AG20443 (cell line): ENCODE measurements around the gene LYVE1.

Source experiments
- DNase-seq: peaks from one replicate; pipeline ENCODE4 v3.0.0; 2012; ENCODE audit warnings: low spot score, mixed read lengths

LYVE1 gene

DNA sequence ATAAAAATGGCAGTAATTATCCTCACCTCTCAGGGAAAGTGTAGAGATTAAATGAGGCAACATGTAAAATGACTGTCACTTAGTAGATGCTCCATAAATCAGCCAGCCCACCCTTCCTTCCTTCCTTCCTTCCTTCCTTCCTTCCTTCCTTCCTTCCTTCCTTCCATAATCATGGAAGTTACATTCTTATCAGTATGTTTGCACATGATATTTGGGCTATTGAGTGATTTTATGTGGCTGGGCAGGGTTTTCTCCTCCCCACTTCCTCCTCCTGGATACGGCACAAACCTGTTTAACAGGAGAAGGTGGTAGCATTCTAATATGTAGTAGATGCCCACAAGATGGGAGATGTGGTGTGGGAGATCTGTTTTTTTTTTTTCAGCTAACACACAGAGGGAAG, 11.9 kb downstream of the LYVE1 start:
- no peak for DNase-seq

DNA sequence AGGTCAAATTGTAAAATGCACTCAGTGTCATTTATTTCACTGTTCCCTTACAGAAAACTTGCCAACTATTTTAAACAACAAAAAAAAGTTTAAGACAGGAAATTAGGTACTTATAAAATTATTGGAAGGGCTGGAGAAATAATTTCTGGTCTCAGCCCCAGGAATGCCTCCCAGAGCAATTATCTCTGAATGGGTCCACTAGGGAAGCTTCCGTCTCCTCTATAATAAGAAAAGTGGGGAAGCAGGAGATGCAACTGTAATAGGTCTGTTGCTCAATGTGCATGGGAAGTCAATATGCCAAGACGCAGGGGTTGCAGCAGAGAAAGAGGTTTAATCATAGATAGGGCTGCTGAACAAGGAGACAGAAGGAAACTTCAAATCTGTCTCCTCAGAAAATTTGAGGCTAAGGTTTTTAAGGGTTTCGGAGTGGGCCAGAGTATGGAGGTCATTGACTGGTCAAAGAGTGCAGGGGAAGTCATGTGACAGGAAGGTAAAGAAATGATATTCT, 16.6 kb downstream of the LYVE1 start:
- no peak for DNase-seq

DNA sequence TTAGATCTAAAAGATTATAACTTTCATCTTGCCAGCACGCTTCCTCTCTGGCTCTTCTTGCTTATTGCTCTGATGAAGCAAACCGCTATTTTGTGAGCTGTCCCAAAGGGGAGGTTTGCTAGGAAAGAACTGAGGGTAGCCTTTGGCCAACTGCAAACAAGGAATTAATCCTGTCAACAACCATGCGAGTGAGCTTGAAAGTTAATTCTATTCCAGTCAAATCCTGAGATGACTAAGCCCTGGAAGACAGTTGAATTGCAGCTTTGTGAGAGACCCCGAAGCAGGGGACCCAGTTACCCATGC, 17.2 kb downstream of the LYVE1 start:
- no peak for DNase-seq

DNA sequence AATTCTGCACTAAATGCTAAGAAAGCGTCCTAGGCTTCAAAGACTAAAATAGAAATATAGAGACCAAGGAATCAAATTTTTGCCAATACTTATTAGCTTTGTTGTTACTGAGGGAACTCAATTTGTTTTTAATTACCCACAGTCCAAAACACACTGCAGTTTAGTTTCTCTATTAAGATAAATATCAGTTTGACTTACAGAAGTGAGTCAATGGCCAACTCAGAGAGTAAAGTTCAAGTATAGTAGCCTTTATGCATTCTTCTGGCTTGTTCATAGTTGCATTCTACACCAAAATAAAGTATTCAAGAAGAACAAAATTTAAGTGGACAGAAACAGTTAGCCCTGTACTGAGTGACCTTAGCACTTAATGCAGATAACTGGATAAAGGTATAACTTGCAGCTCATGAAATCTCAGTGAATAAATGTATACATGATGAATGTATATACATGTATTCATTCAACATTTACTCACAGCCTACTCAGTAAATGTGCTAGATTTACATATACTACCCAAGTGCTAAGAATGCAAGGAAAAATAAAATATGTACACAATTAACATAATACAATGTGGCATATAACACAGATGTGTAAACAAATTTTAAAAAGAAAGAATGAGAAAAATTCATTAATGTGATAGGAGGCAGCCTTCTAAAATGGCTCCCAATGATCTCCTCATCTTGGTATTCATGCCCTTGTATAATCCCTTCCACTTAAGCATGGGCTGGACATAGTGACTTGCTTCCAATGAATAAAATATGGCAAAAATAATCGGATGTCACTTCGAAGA, 17.8 kb downstream of the LYVE1 start:
- DNase-seq: peak; percentile 35

DNA sequence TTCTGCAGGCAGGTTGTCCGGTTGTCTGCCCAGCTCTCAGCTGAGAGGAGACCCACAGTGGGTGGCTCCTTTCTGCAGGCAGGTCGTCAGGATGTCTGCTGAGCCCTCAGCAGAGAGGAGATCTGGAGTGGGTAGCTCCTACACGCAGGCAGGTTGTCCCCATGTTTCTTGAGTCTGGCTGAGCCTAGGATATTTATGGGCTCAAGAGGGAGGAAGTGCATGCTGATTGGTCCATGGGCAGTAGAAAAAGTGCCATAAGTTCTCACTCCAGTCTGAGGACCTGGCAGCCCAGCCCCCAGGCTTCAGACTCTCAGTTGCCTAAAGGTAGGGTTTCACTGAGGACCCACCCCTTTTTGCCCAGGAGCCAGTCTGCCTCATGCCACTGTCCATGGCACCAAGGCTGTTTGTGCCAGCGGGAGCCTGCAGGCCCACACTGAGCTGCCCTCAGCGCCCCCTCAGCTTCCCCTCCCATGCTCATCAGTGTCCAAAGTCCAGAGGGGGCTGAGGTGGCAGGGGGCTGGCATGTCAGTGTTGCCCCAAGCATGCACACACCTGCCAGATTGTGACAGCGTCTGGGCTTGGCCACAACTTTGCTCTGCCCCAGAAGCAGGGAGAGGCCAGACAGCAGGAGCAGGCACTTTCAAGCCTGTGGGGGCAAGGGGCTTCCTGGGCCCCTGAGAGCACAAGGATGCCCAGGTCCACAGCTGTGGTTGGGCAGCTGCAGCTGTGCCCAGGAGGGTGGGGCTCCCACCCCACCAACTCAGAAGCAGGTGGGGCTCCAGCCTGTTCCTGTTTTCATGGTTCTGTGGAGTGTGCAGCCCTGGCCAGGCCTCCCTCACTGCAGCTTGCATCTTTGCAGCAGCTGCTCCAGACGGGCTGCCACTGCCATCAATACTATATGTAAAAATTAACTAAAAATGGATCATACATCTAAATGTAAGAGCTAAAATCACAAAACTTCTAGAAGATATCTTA, 23.7 kb downstream of the LYVE1 start:
- no peak for DNase-seq

DNA sequence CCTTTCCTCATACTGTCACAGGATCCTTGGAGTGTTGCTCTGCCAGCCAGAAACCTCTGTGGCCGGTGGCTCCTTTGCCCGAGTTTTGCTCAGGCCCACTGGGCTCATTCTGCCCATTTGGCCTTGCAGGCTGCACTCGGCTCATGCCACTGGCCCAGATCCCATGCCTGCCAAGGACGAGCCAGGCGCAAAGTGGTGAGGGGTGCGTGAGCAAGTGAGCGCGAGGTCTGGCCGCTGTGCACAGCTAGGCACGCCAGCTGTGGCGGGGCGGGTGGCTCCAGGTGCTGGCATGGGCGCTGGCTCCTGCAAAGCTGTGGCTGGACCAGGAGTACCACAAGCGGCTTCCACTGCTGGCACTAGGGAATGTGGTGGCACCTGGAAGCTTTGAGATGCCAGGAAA, 24.7 kb downstream of the LYVE1 start:
- DNase-seq: no peak

DNA sequence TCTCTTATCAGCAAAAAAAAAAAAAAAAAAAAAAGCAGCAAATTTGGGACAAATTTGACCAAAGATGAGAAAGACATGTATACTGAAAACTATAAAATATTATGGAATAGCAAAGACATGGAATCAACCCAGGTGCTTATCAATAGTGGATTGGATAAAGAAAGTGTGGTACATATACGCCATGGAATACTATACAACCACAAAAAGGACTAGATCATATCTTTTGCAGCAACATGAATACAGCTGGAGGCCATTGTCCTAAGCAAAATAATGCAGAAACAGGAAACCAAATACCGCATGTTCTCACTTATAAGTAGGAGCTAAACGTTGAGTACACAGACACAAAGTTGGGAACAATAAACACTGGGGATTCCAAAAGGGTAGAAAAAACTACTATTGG, 25.7 kb downstream of the LYVE1 start:
- no peak for DNase-seq

DNA sequence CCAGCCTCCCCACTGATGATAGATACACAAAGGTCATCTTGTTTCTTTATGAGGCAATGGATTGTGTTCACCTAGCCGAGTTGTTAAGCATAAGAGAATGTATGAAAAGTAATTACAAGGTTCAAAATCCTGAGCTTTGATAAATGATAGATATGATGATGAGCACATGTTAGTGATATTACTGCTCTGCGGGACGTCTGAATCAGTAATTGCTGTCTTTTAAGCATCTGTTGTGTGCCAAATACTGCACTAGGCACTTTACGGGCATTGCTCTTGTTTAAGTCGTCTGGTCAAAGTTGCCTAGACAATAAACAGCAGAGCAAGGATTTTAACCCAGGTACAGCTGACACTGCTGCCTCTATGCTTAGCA, 26.9 kb downstream of the LYVE1 start:
- DNase-seq: no peak

DNA sequence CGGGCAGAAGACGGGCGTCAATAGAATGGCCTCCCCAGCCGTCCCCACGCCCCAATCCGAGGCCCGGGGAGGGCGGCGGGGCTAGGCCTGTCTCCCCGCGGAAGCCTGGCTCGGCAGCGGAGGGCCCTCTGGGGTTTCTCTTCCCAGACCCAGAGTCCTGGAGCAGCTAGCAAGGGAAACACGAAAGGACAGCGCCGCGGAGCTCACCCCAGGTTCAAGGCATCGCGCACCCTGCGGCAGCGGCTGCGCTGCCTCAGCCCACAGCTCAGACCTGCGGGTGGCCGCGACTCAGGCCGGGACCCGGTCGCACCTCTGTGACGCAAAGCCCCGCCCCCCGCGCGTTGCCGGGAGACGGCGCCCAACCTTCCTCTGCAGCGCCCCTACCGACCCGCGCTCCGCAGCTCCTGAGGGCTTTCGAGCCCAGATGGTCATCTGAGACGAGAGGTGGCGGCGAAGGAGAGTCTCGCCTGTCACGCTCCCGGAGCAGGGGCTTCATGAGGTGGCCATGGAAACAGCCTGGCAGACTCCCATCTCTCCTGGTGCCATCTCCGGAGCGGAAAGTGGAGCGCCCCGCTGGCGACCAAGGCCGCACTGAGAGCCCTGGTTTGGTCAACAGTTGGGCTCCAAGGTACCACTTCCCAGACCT, 27.4 kb downstream of the LYVE1 start, which contains the start of gene RNF141:
Gene RNF141, minus strand, starts transcription at position 273 of the 646 bp plus-strand sequence. CDS start 7,029 bp downstream, outside the sequence.
- DNase-seq: peak; percentile 99

DNA sequence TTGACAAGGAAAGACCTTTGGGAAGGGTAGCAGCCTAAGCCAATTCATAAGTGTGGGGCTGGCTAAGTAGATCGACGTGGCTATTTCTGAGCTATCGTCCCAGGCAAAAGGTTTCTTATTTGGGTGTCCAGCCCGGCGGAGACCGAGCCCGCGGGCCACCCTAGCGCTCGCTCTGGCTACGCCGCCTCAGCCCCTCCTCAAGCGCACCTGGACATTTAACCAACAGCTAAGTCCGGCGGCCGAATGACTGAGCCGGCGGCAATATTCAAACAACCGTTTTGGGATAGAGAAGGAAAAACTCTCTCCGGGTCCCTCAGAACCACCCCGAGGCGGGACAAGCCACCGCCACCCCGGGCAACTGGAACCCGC, 27.9 kb downstream of the LYVE1 start:
- no peak for DNase-seq

DNA sequence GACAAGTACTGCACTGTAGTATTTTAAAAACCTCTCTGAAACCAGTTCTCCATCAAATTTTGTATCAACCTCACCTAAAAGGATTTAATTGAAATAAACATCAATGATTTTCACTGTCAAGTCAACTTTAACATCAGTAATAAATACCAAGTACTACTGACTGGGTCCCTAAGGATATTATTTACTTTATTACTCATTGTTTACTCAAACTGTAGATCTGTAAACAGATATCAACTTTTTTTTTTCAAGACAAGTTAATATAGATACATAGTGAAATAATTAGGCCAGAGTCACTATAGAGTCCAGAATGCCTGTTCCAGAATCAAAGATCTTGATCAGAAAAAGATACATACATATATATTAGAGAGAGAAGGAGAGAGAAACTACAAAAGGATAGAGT, 29.1 kb downstream of the LYVE1 start:
- no peak for DNase-seq

DNA sequence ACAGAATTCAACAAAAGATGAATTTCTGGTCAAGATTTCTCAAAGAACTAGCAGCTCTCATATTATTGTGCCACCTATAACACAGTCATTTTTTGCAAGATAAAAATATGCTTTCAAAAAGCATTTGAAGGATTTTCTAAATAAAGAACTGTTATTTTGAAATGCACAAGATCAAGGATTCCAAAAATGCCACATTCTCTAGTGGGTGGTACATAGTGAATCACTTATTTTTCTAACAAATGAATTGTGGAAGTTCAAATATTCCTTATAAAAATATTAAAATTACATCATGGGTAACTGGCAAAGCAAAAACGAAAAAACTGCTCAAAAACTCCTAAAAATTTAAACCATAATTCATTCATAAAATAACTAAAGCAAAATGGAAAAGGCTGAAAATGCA, 29.5 kb downstream of the LYVE1 start:
- no peak for DNase-seq

DNA sequence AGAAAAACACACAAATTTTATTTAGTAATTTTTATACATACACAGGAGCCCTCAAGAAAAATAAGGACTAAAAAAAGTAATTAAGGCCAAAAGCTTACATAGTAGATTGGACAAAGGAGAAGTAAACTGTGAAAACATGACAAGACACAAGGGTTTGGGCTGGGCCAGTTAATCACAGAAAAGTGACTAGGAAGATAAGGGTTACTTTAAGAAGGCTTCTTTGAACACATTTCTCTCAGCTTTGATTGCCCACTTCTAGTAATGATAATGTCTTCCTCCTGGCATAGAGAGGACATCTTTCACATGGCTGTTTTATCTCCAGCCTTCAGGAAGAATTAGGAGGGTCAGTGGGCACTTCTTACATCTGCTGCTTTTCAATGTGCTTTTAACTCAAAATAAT, 30.9 kb downstream of the LYVE1 start:
- DNase-seq: no peak

DNA sequence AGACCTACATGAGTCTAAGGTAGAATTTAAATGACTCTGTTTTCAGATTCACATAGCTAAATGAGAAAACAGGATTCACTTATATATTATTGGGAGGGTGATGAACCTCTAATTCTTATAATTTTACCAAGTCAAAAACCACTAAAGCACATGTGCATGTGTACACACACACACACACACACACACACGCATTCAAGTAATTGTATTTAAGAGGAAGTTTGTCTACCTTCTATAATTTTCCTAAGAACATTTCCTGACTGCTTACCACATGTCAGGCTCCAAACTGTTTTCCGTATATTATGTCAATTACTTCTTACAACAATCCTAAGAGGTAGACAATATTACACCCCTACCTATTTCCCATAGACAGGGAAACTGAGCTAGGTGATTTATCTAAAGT, 34.1 kb downstream of the LYVE1 start:
- no peak for DNase-seq

DNA sequence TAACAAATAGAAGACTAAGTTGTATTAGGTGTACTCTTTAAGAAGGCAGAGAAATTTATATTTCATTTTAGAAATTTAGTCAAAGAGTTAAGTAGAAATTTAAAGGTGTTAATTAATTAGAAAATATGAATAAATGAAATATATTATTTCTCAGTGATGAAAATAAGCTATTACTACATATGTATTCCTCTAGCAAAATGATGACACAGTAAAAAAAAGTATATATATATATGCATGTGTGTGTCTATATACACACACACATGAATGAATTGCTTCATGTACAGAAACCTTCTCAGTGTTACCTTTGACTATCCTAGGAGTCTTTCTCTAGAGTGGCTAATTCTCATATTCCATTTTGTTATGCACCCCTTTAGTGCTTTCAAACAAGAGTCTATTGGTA, 35.1 kb downstream of the LYVE1 start:
- DNase-seq: no peak

DNA sequence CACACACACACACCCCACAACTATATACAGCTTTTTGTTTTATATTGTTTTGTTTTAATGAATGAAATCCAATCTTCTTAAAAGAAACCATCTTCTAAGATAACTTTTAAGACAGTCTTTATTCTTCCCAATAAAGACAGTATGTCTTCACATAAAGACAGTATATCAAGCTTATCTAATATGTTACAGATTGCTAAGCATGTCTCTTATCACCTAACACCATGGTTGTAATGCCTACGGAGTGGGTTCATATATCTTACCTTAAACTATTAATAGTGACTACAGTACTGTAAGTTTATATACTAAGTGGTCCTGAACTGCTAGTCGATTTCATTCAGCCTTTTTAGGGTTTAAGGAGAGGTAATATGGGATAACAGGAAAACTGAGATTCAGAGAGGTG, 35.9 kb downstream of the LYVE1 start:
- no peak for DNase-seq

DNA sequence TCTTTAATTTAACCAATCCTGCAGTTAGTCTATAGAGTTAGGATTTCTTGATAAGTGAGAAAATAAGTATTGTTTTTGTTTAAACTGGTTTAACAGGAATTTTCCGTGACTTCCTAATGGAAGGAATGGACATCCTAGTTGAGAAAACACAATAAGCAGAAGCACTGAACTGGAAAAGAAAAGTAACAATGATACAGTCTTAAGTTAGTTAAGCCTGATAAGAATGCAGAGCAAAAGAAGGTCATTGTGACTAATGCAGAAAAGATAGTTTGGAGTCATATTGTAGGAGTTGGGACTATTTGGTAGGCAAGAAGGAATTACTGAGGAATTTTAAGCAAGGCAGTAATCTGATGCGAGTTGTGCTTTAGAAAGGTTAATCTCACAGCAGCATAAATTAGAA, 39.2 kb downstream of the LYVE1 start:
- DNase-seq: no peak

DNA sequence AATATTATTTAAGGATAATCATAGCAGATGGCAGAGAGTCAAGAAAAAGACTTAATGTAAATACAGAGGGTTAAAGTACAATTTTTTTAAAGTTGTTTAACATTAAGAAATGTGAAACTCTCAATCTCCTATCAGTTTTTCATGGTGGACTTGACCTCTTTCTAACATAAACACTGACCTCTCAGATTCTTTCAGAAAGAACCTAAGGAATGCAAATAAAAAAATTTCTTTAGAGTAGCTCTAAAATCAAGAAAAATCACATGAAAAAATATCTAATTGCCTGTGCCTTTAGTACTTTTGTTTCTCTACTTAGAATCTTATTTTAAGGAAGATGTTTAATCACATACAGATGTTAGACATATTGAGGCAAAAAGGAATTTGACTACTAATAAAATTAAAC, 40.3 kb downstream of the LYVE1 start:
- no peak for DNase-seq

DNA sequence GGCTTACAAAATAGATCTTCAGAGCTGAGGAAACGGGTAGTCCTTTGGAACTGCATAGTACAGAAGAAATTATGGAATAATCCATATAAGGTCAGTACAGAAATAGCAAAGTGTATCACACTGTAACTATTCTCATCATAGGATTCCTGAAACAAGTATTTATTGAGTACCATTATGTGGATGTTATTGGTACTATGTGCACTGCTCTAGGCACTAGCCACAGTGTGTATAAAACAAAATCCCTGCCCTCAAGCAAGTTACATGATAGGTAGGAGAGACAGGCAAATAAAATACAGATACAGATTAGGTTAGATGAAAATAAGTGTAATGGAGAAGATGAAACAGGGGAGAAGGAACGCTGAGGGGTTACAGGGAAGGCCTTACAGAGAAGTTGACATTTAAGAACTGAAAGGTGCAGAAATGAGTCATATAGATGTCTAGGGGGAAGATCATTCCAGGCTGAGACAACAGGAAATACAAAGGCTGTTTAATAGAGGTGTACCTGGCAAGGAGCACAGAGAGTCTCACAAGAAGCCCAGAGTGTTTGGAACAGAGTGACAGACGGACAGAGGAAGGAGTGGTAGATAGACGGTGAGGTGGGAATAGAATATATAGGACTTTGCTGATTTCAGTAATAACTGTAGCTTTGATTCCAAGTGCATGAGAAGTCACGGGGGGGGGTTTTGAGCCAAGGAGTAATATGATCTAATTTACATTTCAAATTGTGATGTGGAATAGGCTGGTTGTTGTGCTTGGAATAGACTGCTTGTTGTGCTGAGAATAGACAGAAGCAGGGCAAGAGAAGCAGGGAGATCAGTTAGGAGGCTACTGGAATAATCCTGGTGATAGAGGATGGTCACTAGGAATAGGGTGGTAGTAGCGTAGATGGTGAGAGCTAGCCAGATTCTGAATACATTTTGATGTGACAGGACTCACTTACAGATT, 41.2 kb downstream of the LYVE1 start:
- no peak for DNase-seq

DNA sequence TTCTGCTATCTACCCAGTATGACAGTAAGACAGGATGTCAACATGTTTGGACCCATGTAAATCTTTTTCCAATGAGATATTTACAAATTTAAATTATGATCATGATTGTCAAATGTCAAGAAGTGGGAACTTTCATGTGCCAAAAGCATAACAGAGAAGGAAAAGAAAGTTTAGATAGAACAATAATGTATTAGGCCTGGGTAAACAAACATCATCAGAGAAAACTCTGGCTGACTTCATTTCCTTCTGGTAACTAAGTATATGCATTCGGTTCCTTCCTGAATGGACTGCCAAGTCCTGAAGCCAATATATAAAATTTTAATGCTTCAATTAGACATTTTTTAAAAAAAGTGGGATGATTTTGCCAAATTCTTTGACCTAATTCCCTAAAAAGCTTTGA, 44.0 kb downstream of the LYVE1 start:
- no peak for DNase-seq

DNA sequence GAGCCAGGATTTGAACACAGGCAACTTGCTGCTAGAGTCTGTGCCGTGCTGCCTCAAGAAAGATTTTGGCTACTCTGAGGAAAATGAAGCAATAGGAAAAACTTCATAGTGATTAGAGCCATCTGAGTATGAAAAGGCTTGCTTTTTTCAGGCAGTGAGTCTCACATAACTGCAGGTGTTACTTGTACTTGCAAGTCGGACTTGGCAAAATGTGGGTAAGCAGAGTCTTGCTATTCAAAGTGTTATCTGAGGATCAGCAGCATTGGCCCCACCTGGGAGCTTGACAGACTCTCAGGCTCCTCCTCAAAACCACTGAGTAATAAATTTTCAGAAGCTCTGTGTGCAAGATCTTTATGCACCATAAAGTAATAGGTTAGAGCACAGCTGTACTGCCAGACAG, 45.5 kb downstream of the LYVE1 start:
- DNase-seq: no peak

DNA sequence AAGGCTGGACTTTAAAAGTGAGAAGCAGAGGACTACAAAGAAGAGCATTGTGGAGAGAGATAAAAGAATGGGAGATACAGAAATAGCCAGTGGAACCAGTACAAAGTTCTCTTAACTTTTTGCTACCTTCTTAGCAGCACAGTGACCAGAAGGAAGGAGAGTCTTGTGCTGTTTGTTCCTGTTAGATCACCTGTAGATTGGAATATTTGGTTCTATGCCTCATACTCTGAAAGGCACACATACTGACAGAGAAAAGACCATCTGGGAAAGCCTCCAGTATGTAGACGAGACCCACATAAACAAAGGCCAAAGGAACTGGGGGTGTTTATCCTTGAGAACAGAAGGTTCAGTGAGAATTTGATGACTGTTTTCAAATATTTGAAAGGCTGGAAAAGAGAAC, 46.2 kb downstream of the LYVE1 start:
- no peak for DNase-seq
